ENCODE results near the gene TEC. TPM values are rescaled to one million over a fixed set of nuclear protein-coding genes. Genes with fewer than 3 reads are reported as not detected.

Gene TEC
- total and polyA plus RNA-seq, 2 experiments from 2014 or later = 3.2 to 4.0 TPM

DNA sequence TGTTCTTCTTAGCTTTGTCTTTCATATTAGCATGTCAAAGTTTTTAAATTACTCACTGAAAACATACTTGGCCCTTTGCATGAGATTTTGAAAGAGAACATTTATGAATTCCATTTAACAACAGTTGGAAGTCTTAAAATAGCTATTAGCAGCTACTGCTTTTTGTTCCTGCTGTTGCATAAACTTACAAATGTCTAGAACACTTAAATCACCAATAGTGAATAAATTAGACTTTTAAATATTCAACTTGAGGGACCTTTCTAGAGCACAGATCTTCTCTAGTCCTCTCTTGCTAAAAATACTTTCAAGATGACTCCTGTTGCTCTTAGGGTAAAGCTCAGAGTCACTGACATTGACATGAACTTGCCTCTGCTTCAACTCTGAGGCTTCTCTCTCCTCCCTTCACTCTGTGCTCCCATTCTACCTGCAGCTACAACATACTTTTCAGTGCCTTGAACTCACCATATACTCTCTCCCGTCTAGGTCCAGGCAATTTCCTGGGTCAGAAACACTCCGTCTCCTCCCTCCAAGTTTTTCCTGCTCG is 119.7 kb downstream of the TEC start:
- no peak for DNase-seq (ENCODE audit: low read depth in 1 of 2, low spot score in 1 of 2)
- Histone ChIP-seq H3K36me3 (no peaks in the 10 kb centered on the region), H3K4me3 (no peak overlapping the region), H3K4me1 (ENCODE audit: low read depth) (peaks cover 5% of the 10 kb centered on the region), H3K9me3 (ENCODE audit: low read depth) (peaks cover 3% of the 10 kb centered on the region), H3K27me3 (no peaks in the 10 kb centered on the region), H3K27ac (no peak overlapping the region)
- TF ChIP-seq, protein P1, sequence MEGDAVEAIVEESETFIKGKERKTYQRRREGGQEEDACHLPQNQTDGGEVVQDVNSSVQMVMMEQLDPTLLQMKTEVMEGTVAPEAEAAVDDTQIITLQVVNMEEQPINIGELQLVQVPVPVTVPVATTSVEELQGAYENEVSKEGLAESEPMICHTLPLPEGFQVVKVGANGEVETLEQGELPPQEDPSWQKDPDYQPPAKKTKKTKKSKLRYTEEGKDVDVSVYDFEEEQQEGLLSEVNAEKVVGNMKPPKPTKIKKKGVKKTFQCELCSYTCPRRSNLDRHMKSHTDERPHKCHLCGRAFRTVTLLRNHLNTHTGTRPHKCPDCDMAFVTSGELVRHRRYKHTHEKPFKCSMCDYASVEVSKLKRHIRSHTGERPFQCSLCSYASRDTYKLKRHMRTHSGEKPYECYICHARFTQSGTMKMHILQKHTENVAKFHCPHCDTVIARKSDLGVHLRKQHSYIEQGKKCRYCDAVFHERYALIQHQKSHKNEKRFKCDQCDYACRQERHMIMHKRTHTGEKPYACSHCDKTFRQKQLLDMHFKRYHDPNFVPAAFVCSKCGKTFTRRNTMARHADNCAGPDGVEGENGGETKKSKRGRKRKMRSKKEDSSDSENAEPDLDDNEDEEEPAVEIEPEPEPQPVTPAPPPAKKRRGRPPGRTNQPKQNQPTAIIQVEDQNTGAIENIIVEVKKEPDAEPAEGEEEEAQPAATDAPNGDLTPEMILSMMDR (IDR thresholded peaks at IDR 0.05; ENCODE audit: low read depth, low read length) = no peak

DNA sequence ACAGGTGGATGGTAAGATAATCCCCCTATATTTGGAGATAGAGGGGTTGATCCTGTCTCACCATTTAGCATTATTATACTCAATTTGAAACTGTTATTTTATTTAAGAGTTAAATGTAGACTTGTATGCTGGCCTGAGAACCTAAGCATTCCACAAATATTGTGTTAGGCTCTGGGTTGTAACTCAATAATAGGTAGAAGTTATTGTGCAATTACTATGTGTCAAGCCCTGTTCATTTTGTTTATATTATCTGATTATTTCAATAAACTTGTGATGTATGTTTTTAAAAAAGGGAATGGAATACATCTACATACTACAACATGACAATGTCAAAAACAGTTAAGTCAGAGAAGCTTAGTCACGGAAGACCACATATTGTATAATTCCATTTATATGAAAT is 122.0 kb downstream of the TEC start:
- TF ChIP-seq, protein P1 (IDR thresholded peaks at IDR 0.05; ENCODE audit: low read depth, low read length) = no peak
- no peaks in the 10 kb centered on the region for H3K36me3 ChIP-seq

DNA sequence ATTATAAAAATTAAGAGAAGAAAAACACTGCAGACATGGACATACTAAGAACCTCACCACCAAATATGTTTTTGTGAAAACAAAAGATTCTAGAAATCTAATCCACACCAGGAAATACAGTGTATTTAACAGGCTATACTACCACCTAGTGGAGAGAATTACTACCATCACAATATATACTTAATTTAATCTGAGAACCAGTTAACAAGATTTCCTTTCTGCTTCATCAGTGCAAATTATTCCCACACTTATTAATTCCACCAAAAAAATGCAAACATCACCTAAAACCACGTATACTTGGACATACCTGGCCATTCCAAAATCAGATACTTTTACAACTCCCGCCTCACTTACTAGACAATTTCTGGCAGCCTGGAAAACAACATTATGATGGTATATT is 128.6 kb downstream of the TEC start:
- no peaks in the 10 kb centered on the region for H3K36me3 ChIP-seq
- no peaks in the 10 kb centered on the region for H3K27me3 ChIP-seq
- no peak overlapping the region for H3K27ac ChIP-seq
- H3K4me1 ChIP-seq (ENCODE audit: low read depth) = no peaks in the 10 kb centered on the region
- no peaks in the 10 kb centered on the region for H3K9me3 ChIP-seq (ENCODE audit: low read depth)
- DNase-seq (ENCODE audit: low read depth in 1 of 2, low spot score in 1 of 2) = peak; percentile 54 to 63
- no peak overlapping the region for H3K4me3 ChIP-seq
- TF ChIP-seq, protein P1 (IDR thresholded peaks at IDR 0.05; ENCODE audit: low read depth, low read length) = peak; percentile 43

More for the DNA sequence above, 122.0 kb downstream of the TEC start:
- Histone ChIP-seq H3K9me3 (ENCODE audit: low read depth) (no peaks in the 10 kb centered on the region), H3K4me1 (ENCODE audit: low read depth) (peaks cover 5% of the 10 kb centered on the region), H3K27ac (no peak overlapping the region), H3K4me3 (no peak overlapping the region), H3K27me3 (no peaks in the 10 kb centered on the region)
- no peak for DNase-seq (ENCODE audit: low read depth in 1 of 2, low spot score in 1 of 2)

DNA sequence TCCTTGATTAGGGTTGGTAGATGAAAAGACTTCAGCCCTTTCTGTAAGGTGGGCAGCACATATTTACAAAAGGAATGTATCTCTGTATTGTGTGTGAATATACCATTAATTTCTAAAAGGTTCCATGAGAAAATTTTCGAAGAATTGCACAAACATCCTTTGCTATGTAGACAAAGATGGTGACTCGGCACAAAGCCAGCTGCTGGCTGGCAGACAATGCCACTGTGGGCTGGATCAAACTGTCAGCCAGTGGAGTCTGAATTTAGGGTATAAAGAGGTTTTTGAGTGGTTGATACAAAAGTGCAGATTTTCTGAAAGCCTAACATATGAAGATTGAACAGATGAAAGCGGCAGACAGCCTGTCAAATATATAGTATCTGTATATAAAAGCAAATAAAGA is 129.9 kb downstream of the TEC start:
- no peaks in the 10 kb centered on the region for H3K27me3 ChIP-seq
- no peak overlapping the region for H3K27ac ChIP-seq
- no peaks in the 10 kb centered on the region for H3K36me3 ChIP-seq
- TF ChIP-seq, protein P1 (IDR thresholded peaks at IDR 0.05; ENCODE audit: low read depth, low read length) = no peak
- no peaks in the 10 kb centered on the region for H3K4me1 ChIP-seq (ENCODE audit: low read depth)
- H3K9me3 ChIP-seq (ENCODE audit: low read depth) = no peaks in the 10 kb centered on the region
- peak in 1 of 2 donors; percentile 21 for DNase-seq (ENCODE audit: low read depth in 1 of 2, low spot score in 1 of 2)
- no peak overlapping the region for H3K4me3 ChIP-seq

DNA sequence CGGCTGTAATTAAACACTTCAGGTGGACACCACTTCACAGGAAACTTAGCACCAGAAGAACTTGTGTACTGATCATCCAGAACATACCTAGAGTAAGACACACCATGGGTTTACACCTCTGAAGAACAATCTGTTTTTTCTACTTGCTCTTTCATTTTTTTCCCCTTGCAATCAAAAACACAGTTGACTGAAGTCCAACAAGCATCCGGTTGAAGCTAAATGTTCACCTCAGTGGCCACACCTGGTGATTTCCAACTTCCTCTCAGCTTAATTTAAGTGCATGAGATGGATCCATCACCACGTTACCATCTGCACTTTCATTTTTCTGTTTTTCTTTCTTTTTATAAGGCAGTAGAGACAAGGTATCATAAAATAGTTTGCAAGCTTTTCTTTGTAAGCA is 130.7 kb downstream of the TEC start:
- DNase-seq (ENCODE audit: low read depth in 1 of 2, low spot score in 1 of 2) = no peak
- Histone ChIP-seq H3K9me3 (ENCODE audit: low read depth) (no peaks in the 10 kb centered on the region), H3K4me1 (ENCODE audit: low read depth) (no peaks in the 10 kb centered on the region), H3K27me3 (no peaks in the 10 kb centered on the region), H3K27ac (no peak overlapping the region), H3K36me3 (no peaks in the 10 kb centered on the region), H3K4me3 (no peak overlapping the region)
- TF ChIP-seq, protein P1 (IDR thresholded peaks at IDR 0.05; ENCODE audit: low read depth, low read length) = no peak
